ENCODE measurements around the gene SUGP2.

The SUGP2 gene

GRCh38 chr19:19059837-19060611 lies 26.7 kb upstream of the SUGP2 start:
- DNase-seq (ENCODE audit: low read depth, low spot score) = no peak

DNA sequence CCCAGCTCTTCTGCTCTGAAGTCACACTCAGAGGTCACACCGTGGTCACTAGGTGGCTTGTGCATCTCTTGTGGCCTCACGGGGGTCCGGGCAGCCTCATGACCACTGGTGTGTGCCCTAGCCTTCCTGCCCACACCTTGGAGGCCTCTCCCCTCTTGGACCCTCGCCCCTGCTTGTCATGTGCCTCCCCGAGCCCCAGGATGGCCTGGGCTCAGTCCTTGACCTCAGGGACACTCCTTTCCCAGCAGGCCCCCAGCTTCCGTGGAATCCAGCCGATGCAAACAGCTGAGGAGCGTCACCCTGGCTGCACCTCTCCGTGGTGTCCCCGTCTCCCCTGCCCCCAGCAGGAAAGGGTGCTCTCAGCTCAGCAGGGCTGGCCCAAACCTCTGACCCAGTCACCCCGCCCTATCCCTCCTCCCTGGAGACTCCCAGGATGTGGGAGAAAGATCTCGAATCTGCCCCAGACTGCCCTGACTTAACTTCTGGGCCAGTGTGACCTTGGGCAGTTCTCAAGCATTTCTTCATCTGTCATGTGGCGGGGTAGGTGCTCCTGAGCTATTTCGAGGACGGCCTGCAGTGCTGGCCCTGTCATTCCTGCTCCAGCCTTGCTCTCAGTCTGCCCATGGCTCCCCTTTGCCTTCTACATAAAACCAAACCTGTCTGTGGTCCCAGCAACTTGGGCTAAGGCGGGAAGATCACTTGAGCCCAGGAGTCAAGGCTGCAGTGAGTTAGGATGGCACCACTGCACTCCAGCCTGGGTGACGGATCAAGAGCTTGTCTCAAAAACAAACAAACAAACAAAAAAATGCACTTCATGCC lies 25.9 kb upstream of the SUGP2 start:
- DNase-seq (ENCODE audit: low read depth, low spot score) = no peak

DNA sequence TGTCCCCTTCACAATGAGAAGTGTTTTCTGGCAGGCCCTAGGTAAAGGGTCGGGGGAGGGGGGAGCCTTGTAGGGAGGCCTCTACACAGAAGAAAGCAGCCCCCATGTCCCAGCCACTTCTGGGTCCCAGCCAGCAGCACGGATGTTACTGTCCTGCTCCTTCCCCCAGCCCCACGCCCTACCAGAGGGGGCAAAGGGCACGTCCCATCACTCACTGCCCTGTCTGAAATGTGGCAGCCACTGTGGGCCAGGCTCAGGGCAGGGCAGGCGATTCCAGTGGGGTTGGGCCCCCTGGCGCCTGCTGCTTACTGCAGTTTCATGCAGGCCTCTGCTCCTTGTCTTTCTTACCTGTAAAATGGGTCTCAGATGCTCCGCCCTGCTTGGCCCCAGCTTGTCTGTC lies 24.4 kb upstream of the SUGP2 start:
- DNase-seq (ENCODE audit: low read depth, low spot score) = no peak

DNA sequence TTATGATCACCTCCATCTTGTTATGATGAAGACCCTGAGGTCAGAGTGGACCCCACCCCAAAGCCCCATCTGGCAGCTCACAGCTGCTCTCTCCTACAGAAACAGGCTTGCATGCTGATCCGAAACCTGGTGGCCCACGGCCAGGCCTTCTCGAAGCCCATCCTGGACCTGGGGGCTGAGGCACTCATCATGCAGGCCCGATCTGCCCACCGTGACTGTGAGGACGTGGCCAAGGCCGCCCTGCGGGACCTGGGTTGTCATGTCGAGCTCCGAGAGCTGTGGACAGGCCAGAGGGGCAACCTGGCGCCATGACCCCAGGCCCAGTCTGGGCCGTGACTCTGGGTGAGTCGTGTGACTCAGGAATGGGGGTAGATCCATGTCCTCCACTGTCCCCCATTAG lies 24.0 kb upstream of the SUGP2 start:
- no peak for DNase-seq (ENCODE audit: low read depth, low spot score)

GRCh38 chr19:19056636-19057275 lies 23.4 kb upstream of the SUGP2 start:
- no peak for DNase-seq (ENCODE audit: low read depth, low spot score)

DNA sequence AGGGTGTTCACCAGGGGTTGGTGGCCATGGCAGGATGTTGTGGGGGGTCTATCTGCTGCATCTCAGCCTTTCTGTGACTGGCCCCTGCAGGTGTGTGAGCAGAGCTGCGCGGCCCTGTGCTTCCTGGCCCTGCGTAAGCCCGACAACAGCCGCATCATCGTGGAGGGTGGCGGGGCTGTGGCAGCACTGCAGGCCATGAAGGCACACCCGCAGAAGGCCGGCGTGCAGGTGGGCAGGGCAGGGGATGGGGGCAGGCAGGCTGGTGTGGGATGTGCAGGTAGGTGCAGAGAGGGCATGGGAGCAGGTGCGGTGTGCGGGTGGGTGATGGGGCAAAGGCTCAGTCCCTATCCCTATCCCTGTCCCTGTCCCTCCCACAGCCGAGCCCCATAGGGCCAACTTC lies 22.4 kb upstream of the SUGP2 start:
- DNase-seq (ENCODE audit: low read depth, low spot score) = no peak

- DNase-seq (ENCODE audit: low read depth, low spot score) = no peak
Measured at GRCh38 chr19:19054939-19055440, 21.7 kb upstream of the SUGP2 start.

- DNase-seq (ENCODE audit: low read depth, low spot score) = no peak
Measured at GRCh38 chr19:19054315-19054938, 21.1 kb upstream of the SUGP2 start.

DNA sequence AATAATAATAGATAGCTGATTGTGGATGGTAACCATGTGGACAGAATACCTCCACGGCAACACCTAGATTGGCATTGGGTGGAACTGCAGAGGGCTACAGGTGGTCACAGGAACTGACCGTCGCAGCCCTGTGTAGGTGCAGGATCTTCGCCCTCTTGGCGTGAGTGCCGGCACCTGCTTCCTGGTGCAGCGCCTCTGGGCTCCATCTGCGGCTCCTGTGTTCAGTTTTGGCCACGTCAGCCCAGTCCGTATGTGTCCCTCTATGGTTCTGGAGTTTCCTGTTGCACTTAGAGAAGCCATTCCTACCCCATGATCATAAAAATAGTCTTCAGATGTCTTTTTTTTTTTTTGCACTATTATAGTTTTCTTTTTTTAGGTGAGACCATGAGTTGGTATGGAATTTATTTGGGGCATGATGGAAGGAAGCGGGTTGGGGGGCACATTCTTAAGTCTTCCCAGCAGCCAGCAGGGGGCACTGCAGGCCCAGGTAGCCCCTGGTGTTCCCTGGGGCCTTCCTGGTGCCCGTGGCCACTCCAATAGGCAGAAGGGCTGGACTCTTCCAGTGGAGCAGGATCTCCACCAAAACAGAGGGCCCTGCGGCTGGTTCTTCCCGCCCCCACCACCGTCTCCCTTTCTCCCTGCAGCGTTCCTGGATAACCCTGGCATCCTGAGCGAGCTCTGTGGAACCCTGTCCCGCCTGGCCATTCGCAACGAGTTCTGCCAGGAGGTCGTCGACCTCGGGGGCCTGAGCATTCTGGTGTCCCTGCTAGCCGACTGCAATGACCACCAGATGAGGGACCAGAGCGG lies 20.4 kb upstream of the SUGP2 start:
- peak; percentile 72 for DNase-seq (ENCODE audit: low read depth, low spot score)

DNA sequence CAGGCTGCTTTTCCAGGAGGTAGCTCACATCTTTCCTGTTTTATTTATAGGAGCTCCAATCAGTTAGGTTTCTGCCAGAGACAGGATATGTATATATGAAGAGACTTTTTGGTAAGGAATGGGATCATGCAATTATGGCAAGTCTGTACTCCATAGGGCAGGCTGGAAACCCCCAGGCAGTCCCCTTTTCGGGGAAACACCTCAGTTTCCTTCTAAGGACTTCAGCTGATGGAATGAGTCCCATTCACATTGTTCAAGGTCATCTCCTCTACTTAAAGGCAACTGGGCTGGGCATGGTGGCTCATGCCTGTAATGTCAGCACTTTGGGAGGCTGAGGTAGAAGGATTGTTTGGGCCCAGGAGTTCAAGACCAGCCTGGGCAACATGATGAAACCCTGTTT lies 19.6 kb upstream of the SUGP2 start:
- no peak for DNase-seq (ENCODE audit: low read depth, low spot score)

DNA sequence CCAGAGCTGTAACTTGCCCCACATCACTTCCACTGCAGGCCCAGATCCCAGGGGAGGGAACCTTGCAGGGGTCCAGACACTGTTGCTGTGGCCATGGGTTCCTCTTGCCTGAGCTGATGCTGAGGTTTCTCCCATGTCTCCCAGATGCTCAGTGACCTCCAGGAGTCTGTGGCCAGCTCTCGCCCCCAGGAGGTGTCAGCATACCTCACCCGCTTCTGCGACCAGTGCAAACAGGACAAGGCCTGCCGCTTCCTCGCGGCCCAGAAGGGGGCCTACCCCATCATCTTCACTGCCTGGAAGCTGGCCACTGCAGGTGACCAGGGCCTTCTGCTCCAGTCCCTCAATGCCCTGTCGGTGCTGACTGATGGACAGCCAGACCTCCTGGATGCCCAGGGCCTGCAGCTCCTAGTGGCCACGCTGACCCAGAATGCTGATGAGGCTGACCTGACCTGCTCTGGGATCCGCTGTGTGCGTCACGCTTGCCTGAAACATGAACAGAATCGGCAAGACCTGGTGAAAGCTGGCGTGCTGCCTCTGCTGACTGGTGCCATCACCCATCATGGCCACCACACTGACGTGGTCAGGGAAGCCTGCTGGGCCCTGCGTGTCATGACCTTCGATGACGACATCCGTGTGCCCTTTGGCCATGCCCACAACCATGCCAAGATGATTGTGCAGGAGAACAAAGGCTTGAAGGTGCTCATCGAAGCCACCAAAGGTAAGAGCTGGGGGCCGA lies 18.3 kb upstream of the SUGP2 start:
- DNase-seq (ENCODE audit: low read depth, low spot score) = no peak

- DNase-seq (ENCODE audit: low read depth, low spot score) = peak; percentile 23
Measured at GRCh38 chr19:19050731-19051130, 17.4 kb upstream of the SUGP2 start.

DNA sequence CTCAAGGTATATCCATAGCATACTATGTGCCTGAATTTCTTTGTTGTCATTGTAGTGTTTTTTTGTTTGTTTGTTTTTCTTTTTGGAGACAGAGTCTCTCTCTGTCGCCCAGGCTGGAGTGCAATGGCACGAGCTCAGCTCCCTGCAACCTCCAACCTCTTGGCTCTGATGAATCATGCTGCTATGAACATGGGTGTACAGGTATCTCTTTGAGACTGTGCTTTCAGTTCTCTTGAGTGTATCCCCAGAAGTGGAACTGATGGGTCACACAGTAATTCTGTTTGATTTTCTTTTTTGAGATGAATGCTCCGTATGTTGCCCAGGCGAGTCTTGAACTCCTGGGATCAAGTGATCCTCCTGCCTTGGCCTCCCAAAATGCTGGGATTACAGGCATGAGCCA lies 16.8 kb upstream of the SUGP2 start:
- DNase-seq (ENCODE audit: low read depth, low spot score) = no peak

- no peak for DNase-seq (ENCODE audit: low read depth, low spot score)
Measured at GRCh38 chr19:19049406-19049805, 16.1 kb upstream of the SUGP2 start.

DNA sequence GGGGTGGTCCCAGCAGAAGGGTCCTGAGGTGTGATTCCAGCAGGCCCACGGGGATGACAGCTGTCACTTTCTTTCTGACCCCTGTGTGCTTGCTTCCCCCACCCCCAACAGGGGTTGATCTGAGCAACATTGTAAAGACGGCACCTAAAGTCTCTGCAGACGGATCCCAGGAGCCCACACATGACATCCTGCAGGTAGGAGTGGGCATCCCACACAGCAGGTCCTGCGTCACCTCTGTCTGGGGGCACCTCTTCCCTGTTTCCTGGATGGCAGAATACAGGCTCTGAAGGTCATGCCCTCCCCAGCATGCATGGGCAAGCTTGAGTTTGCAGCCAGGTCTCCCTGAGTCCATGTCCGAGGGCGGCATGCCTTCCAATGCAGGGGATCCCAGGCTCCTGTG lies 10.6 kb upstream of the SUGP2 start:
- no peak for DNase-seq (ENCODE audit: low read depth, low spot score)

- DNase-seq (ENCODE audit: low read depth, low spot score) = no peak
Measured at GRCh38 chr19:19043481-19043880, 10.2 kb upstream of the SUGP2 start.

DNA sequence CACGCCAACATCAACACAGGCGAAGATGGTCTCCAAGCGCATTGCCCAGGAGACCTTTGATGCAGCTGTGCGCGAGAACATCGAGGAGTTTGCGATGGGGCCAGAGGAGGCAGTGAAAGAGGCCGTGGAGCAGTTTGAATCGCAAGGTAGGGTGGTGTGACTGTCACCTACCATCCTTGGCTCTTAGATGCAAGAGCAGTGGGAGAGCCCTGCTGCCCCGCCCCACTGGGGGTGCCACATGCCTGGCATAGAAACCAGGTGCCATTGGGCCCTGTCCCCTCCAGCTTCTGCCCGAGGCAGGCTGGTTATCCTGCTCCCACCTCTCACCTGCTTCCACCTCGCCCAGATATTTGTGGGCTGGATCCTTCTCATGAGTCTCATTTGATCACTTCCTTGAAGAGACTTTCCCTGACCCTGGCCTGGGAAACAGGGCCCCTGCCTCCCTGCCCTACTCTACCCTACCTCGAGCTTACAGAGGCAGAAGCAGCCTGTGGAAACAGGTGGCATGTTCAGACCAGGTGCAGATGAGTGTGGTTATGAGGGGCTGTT lies 9.5 kb upstream of the SUGP2 start:
- no peak for DNase-seq (ENCODE audit: low read depth, low spot score)

GRCh38 chr19:19040417-19040816 lies 7.1 kb upstream of the SUGP2 start:
- peak; percentile 83 for DNase-seq (ENCODE audit: low read depth, low spot score)

DNA sequence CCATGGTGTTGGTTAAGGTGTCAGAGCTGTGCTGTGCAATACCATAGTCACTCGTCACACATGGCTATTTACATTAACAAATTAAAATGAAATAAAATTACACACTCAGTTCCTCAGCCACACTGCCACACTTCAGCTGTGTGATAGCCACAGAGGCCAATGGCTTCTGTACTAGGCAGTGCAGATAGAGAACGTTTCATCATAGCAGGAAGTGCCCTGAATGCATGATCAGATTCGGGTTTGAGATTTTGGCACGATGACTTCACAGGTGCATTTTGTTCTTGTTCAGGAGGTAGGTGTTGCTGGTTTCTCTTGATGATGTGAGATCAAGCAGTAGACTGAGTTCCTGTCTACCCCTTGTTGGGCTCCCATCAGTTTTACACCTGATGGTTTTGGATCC lies 6.6 kb upstream of the SUGP2 start:
- DNase-seq (ENCODE audit: low read depth, low spot score) = no peak

GRCh38 chr19:19034204-19034624 lies 897 bp upstream of the SUGP2 start:
- peak; percentile 77 for DNase-seq (ENCODE audit: low read depth, low spot score)

Data from astrocyte of the hippocampus (primary cell).